HAP-1 (cell line): ENCODE data around the gene PRSS48.

Experiments
- DNase-seq, 2 experiments: peaks; one replicate each; pipeline ENCODE4 v3.0.0-alpha.2; 2016 to 2020; ENCODE audit warnings: low spot score in 2 of 2
- H3K27me3 ChIP-seq: fragments of 250-450 bp; sonication (Bioruptor Pico); 2 replicates; pipeline ENCODE4 v1.5.1; 2020; ENCODE audit warnings: low read depth, mild to moderate bottlenecking, moderate library complexity
- H3K36me3 ChIP-seq: fragments of 250-450 bp; sonication (Bioruptor Pico); replicated peaks from 2 replicates; pipeline ENCODE4 v1.5.1; 2020; ENCODE audit warnings: mild to moderate bottlenecking
- H3K4me1 ChIP-seq: fragments of 250-450 bp; sonication (Bioruptor Pico); 2 replicates; pipeline ENCODE4 v1.5.1; 2020; ENCODE audit warnings: mild to moderate bottlenecking
- H3K4me3 ChIP-seq: fragments of 250-450 bp; sonication (Bioruptor Pico); 2 replicates; pipeline ENCODE4 v1.5.1; 2020; ENCODE audit warnings: mild to moderate bottlenecking, moderate library complexity
- H3K9me3 ChIP-seq: fragments of 250-450 bp; sonication (Bioruptor Pico); 2 replicates; pipeline ENCODE4 v1.5.1; 2020; ENCODE audit warnings: mild to moderate bottlenecking, moderate library complexity
- in situ Hi-C: fragments of 300-500 bp; cut with MboI; formaldehyde crosslinking; loops from 3 replicates; pipeline ENCODE4 v1.14.3; 2020; ENCODE audit warnings: low sequenced_read_pairs, inconsistent platforms, mixed read lengths

Gene PRSS48

DNA sequence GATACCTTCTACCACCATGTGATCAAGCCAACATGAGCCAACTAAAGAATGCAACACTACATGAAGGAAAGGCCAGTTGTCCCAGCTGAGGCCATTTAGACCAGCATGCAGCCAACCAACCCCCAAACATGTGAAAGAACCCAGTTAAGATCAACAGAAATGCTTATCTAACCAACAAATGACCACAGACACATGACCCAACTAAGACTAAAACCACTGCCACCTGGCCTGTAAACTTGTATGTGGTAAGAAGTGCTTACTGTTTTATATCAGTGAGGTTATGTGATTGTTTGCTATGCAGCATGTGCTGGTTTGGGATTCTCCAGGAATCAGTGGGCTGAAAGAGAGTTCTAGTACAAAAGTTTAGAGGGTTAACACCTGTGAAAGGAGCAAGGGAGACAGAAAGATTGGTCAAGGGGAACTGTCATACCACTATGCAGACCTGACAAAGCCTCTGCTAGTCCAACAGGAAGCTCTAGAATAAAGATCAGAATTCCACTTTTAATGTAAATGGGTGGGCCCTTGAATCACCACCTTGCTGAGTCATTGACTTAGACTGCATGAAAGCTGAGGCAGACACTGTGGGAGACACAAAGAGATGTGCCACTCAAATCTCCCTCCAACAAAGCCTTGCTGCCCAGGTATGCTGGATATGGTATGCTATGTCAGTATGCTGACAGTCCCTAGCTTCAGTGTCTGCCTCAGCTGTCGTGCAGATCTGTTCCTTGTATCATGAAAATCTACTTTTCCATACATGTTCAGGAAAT, 54.5 kb downstream of the PRSS48 start:
- Histone ChIP-seq H3K27me3 (no peaks in the 10 kb centered on the region), H3K9me3 (no peaks in the 10 kb centered on the region), H3K4me3 (no peak overlapping the region), H3K36me3 (no peaks in the 10 kb centered on the region), H3K4me1 (no peaks in the 10 kb centered on the region)
- DNase-seq: no peak
- in situ Hi-C loops: no loop called here

DNA sequence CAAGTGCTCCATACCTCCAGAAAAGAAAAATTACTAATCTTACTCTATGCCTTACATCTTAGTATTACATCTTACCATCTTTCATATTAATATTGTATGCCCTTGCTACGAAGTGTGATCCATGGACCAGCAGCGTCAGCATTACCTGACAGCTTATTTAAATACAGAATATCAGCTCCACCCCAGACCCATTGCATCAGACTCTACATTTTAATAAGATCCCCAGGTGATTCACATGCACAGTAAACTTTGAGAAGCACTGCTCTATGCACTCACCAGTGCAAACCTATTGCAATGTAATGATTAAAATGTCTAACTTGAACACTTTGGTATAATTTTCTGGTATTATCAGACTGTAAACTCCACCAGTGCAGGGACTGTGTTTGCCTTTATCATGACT, 62.5 kb downstream of the PRSS48 start:
- no peaks in the 10 kb centered on the region for H3K9me3 ChIP-seq
- no peak for DNase-seq
- H3K27me3 ChIP-seq: no peaks in the 10 kb centered on the region
- H3K4me3 ChIP-seq: no peak overlapping the region
- no peaks in the 10 kb centered on the region for H3K36me3 ChIP-seq
- H3K4me1 ChIP-seq: no peaks in the 10 kb centered on the region
- in situ Hi-C loops: no loop called here

DNA sequence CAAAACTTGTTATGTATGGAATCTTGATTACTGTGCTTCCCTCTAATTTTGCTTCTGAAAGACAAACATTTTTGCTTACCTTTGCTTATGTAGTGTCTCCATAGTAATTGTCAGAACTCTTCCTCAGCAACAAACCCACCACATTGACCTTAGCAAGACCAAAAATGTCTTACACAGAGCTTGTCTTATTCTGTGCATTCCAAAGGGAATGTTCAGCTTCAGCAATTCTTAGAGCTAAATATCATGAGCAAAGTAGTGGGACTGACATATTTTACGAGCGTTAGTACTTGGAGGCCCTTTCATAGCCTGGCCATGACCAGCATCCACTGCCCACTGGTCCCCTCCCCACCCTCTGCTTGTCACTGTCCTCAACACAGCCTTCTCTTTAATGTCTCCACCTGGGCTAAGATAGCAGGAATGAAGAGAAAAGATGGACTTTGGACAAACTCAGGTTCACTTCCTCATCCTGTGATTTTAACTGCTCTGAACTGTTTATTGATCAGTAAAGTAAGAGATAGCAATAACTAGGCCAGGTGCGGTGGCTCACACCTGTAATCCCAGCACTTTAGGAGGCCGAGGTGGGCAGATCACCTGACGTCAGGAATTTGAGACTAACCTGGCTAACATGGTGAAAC, 63.9 kb downstream of the PRSS48 start:
- Histone ChIP-seq H3K4me1 (no peaks in the 10 kb centered on the region), H3K9me3 (no peaks in the 10 kb centered on the region), H3K4me3 (no peak overlapping the region), H3K27me3 (no peaks in the 10 kb centered on the region), H3K36me3 (no peaks in the 10 kb centered on the region)
- in situ Hi-C loops: no loop called here
- DNase-seq: no peak
